Measurements from ENCODE around the gene CACNA1E. TPM values are rescaled to one million over a fixed set of nuclear protein-coding genes. Genes with fewer than 3 reads are reported as not detected.
A peak's percentile ranks its signal among the peaks of the same experiment; 100 is the strongest.

CACNA1E gene
- total and polyA plus RNA-seq, 2 donors: 0.01 to 0.79 TPM

DNA sequence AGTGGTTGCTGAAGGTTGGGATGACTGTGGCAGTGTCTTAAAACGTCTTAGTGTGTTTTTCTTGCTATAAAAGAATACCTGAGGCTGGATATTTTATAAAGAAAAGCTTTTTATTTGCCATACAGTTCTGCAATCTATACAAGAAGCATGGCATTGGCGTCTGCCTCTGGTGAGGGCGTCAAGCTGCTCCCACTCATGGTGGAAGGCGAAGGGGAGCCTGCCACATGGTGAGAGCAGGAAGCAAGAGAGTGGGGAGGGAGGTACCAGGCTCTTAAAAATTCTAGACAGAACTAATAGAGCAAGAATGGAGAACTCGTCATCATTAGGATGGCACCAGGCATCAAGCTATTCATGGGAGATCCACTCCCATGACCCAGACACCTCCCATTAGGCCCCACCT is 140.5 kb downstream of the CACNA1E start:
- H3K27ac ChIP-seq (ENCODE audit: low read depth): no peak overlapping the region
- WGBS: 61% methylated on average over 5 of the region's 5 CpGs
- DNase-seq (ENCODE audit: extremely low spot score): no peak

DNA sequence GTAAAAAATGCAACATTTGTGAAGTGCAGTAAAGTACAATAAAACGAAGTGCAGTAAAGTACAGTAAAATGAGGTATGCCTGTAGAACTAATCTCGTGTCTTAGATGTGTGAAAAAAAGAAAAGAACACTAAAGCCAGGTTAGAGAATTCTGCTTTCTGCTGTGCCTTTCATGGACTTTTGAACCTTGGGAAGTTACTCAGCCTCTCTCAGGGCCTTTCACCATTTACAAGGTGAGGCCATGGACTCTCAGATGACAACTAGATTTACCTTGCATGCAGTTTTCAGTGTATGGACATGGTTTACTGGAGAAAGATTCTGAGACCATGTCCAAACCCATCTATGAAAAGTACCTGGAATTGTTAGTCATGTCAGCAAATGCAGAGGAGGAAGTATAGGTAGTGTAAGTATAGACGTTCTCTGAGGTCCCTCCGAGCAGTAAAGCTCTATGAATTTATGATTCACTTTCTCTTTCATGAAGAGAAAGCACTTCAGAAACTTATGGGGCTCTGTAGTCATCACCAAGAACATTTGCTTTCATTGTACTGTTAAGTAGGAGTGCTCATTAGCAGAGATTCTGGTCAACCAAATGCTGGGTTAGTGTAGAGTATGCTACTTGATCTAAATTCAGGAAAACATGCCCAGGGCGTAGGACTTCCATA is 143.1 kb downstream of the CACNA1E start:
- DNase-seq (ENCODE audit: extremely low spot score): no peak
- Histone ChIP-seq H3K4me1 (ENCODE audit: insufficient read depth) (no peaks in the 10 kb centered on the region), H3K27ac (ENCODE audit: low read depth) (peak overlapping the region; percentile 18), H3K4me3 (ENCODE audit: low read depth, low read length) (no peak overlapping the region), H3K36me3 (ENCODE audit: insufficient read depth) (no peaks in the 10 kb centered on the region)
- WGBS: 68% methylated on average over 5 of the region's 5 CpGs

More for the DNA sequence above, 140.5 kb downstream of the CACNA1E start:
- H3K4me3 ChIP-seq (ENCODE audit: low read depth, low read length): no peak overlapping the region
- no peaks in the 10 kb centered on the region for H3K36me3 ChIP-seq (ENCODE audit: insufficient read depth)
- no peaks in the 10 kb centered on the region for H3K4me1 ChIP-seq (ENCODE audit: insufficient read depth)

DNA sequence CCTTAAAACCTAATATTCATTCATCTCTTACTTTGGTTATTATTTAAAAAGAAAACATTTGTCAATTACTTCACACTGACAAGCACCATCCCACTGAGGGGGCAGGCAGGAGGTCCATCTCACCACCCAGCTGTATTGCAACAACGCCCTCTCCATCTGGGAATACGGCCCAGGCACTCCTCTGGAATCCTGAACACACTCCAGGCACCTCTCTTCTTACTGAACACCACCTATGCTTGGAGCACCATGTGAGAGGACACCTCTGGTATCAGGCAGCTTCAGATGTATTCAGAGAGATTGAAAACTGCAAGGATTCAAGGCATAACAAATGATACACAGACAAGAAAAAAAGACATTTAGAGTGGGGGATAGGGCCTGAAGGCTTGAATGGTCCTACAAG is 147.1 kb downstream of the CACNA1E start:
- Histone ChIP-seq H3K36me3 (ENCODE audit: insufficient read depth) (no peaks in the 10 kb centered on the region), H3K4me3 (ENCODE audit: low read depth, low read length) (no peak overlapping the region), H3K27ac (ENCODE audit: low read depth) (no peak overlapping the region), H3K4me1 (ENCODE audit: insufficient read depth) (no peaks in the 10 kb centered on the region)
- no peak for DNase-seq (ENCODE audit: extremely low spot score)
- WGBS: 70% methylated on average over 2 of the region's 2 CpGs

GRCh38 chr1:181630838-181631237 is 147.5 kb downstream of the CACNA1E start:
- DNase-seq (ENCODE audit: extremely low spot score): no peak
- H3K36me3 ChIP-seq (ENCODE audit: insufficient read depth): no peaks in the 10 kb centered on the region
- H3K27ac ChIP-seq (ENCODE audit: low read depth): no peak overlapping the region
- H3K4me1 ChIP-seq (ENCODE audit: insufficient read depth): no peaks in the 10 kb centered on the region
- WGBS: 72% methylated on average over 3 of the region's 3 CpGs
- no peak overlapping the region for H3K4me3 ChIP-seq (ENCODE audit: low read depth, low read length)

DNA sequence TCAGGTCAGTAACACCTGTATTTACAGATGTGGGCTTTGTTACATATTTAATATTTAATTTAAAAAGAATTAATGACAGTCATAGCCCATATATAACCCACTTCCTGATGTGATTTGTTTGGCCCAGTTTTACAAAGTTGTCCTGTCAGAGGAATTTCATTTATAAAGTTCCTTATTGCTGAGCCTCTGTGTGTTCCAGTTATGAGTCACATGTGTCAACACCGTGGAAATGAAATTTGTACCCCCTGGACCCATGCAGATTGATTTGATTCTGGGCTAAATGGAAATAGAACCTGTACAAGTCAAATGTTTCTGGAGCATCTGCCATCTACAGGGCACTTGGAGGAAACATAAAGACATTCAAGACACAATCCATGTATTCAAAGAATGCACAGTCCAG is 149.2 kb downstream of the CACNA1E start:
- no peak overlapping the region for H3K27ac ChIP-seq (ENCODE audit: low read depth)
- 66% methylated on average over 1 of the region's 1 CpG for WGBS
- H3K4me3 ChIP-seq (ENCODE audit: low read depth, low read length): no peak overlapping the region
- H3K36me3 ChIP-seq (ENCODE audit: insufficient read depth): no peaks in the 10 kb centered on the region
- no peak for DNase-seq (ENCODE audit: extremely low spot score)
- H3K4me1 ChIP-seq (ENCODE audit: insufficient read depth): no peaks in the 10 kb centered on the region

DNA sequence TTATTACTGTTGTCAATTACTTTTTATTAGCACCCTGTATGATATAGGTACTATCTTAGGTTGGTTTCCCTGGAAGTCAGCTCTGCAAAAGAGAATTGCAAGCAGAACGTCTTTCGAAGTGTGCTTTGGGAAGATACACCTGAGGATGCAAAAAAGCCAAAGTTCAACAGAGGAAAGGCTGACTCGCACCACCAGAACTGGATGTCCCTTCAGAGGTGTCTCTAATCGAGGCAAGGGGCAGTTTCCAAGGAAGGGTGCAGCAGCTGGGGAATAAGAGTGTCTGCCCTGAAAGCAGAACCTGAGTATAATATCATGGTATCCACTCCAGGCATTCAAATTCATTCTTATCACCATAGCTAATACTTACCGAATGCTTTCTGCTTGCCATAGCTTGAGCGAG is 149.6 kb downstream of the CACNA1E start:
- Histone ChIP-seq H3K36me3 (ENCODE audit: insufficient read depth) (no peaks in the 10 kb centered on the region), H3K27ac (ENCODE audit: low read depth) (no peak overlapping the region), H3K4me3 (ENCODE audit: low read depth, low read length) (no peak overlapping the region), H3K4me1 (ENCODE audit: insufficient read depth) (no peaks in the 10 kb centered on the region)
- DNase-seq (ENCODE audit: extremely low spot score): no peak
- WGBS: 88% methylated on average over 6 of the region's 6 CpGs

DNA sequence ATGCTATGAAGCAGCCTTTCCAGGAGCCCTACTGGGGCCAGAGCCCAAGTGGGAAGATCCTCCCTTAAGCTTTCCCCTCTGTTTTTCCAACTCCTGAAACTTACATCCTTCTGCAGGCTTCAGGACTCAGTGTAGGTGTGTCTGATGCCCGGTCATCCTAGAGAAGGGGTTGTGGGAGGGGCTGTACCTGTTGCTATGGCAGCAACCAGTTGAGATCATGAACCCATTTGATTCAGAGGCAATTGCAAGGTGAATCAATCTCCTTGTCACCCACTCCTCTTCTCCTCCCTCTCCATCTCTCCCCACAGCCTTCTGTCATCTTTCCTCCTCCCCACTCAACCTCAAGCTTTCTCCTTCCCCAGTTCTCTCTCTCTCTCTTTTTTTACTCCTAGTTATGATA is 151.8 kb downstream of the CACNA1E start:
- no peaks in the 10 kb centered on the region for H3K36me3 ChIP-seq (ENCODE audit: insufficient read depth)
- no peaks in the 10 kb centered on the region for H3K4me1 ChIP-seq (ENCODE audit: insufficient read depth)
- no peak overlapping the region for H3K27ac ChIP-seq (ENCODE audit: low read depth)
- DNase-seq (ENCODE audit: extremely low spot score): no peak
- WGBS: 68% methylated on average over 1 of the region's 1 CpG
- no peak overlapping the region for H3K4me3 ChIP-seq (ENCODE audit: low read depth, low read length)

DNA sequence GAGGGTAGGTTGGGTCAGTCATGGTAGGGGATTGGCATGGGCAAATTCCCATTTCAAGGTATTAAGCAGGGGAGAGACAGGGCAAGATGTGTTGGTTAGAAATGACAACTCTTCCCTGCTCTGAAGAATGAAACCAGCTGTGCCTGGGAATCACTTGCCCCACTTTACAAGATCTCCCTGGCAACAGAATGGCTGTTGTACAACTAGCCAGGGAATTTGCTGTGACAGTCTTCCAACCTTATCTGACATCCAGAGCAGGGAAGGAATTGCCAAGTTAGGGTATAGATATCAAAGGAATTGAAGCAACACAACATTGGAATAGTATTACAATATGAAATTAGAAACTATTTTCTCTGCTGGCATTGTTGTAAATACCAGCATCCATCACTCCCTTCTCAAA is 154.7 kb downstream of the CACNA1E start:
- Histone ChIP-seq H3K4me1 (ENCODE audit: insufficient read depth) (no peaks in the 10 kb centered on the region), H3K4me3 (ENCODE audit: low read depth, low read length) (no peak overlapping the region), H3K36me3 (ENCODE audit: insufficient read depth) (no peaks in the 10 kb centered on the region), H3K27ac (ENCODE audit: low read depth) (no peak overlapping the region)
- DNase-seq (ENCODE audit: extremely low spot score): no peak

- DNase-seq (ENCODE audit: extremely low spot score): no peak
- Histone ChIP-seq H3K27ac (ENCODE audit: low read depth) (no peak overlapping the region), H3K4me3 (ENCODE audit: low read depth, low read length) (no peak overlapping the region), H3K4me1 (ENCODE audit: insufficient read depth) (no peaks in the 10 kb centered on the region), H3K36me3 (ENCODE audit: insufficient read depth) (no peaks in the 10 kb centered on the region)
- 81% methylated on average over 3 of the region's 3 CpGs for whole genome bisulfite sequencing
These were observed 157.6 kb downstream of the CACNA1E start for GRCh38 chr1:181640956-181641355.

GRCh38 chr1:181643631-181644030 is 160.3 kb downstream of the CACNA1E start:
- no peak for DNase-seq (ENCODE audit: extremely low spot score)
- Histone ChIP-seq H3K4me1 (ENCODE audit: insufficient read depth) (no peaks in the 10 kb centered on the region), H3K36me3 (ENCODE audit: insufficient read depth) (no peaks in the 10 kb centered on the region), H3K4me3 (ENCODE audit: low read depth, low read length) (no peak overlapping the region), H3K27ac (ENCODE audit: low read depth) (no peak overlapping the region)
- 35% methylated on average over 3 of the region's 3 CpGs for WGBS

- H3K4me1 ChIP-seq (ENCODE audit: insufficient read depth): no peaks in the 10 kb centered on the region
- DNase-seq (ENCODE audit: extremely low spot score): no peak
- H3K27ac ChIP-seq (ENCODE audit: low read depth): no peak overlapping the region
- H3K36me3 ChIP-seq (ENCODE audit: insufficient read depth): no peaks in the 10 kb centered on the region
- 86% methylated on average over 5 of the region's 5 CpGs for WGBS
- H3K4me3 ChIP-seq (ENCODE audit: low read depth, low read length): no peak overlapping the region
These were observed 161.9 kb downstream of the CACNA1E start for GRCh38 chr1:181645171-181645570.

GRCh38 chr1:181646710-181647109 is 163.4 kb downstream of the CACNA1E start:
- no peak for DNase-seq (ENCODE audit: extremely low spot score)
- Histone ChIP-seq H3K4me3 (ENCODE audit: low read depth, low read length) (no peak overlapping the region), H3K27ac (ENCODE audit: low read depth) (no peak overlapping the region), H3K4me1 (ENCODE audit: insufficient read depth) (no peaks in the 10 kb centered on the region), H3K36me3 (ENCODE audit: insufficient read depth) (no peaks in the 10 kb centered on the region)
- WGBS: 89% methylated on average over 8 of the region's 8 CpGs

GRCh38 chr1:181647314-181648035 is 164.2 kb downstream of the CACNA1E start:
- Histone ChIP-seq H3K4me3 (ENCODE audit: low read depth, low read length) (no peak overlapping the region), H3K27ac (ENCODE audit: low read depth) (no peak overlapping the region), H3K4me1 (ENCODE audit: insufficient read depth) (no peaks in the 10 kb centered on the region), H3K36me3 (ENCODE audit: insufficient read depth) (no peaks in the 10 kb centered on the region)
- WGBS: 61% methylated on average over 11 of the region's 11 CpGs
- no peak for DNase-seq (ENCODE audit: extremely low spot score)

DNA sequence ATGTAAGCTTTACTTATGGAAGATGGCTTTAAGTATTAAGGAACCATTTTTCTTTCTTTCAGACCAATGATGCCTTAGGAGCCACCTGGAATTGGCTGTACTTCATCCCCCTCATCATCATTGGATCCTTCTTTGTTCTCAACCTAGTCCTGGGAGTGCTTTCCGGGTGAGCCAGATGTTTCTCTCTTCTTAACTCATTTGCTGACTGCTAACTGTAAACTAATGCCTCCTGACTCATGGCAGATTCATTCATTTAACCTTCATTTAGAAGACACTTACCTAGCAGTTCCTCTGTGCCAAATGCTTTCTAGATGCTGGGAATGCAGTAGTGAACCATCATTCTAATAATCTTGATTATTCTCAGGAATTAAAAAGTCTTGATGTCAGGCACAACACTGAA is 168.0 kb downstream of the CACNA1E start:
- Histone ChIP-seq H3K27ac (ENCODE audit: low read depth) (no peak overlapping the region), H3K4me1 (ENCODE audit: insufficient read depth) (no peaks in the 10 kb centered on the region), H3K4me3 (ENCODE audit: low read depth, low read length) (no peak overlapping the region), H3K36me3 (ENCODE audit: insufficient read depth) (no peaks in the 10 kb centered on the region)
- no peak for DNase-seq (ENCODE audit: extremely low spot score)
- whole genome bisulfite sequencing: 55% methylated on average over 1 of the region's 1 CpG

Measured in urinary bladder (tissue), 4 donors.